GM12874 (cell line): ENCODE measurements around the gene XPC.

ENCODE experiments used
- CTCF ChIP-seq: IDR thresholded peaks from 2 replicates; pipeline ENCODE4 v1.5.1; 2011; ENCODE audit warnings: low read depth, mild to moderate bottlenecking, control low read depth, low read length, moderate library complexity; ENCODE audit not compliant: insufficient read depth

Gene XPC

GRCh38 chr3:14125193-14126016 lies 53.0 kb downstream of the XPC start:
- TF ChIP-seq CTCF, result no peak

GRCh38 chr3:14124615-14125192 lies 53.7 kb downstream of the XPC start, which contains the start of the genes CHCHD4 and TMEM43:
TSS of gene CHCHD4 (minus strand) at chr3:14124870. CDS start at chr3:14124676, 194 bp downstream.
TSS of gene TMEM43 (plus strand) at chr3:14125052. CDS start at chr3:14125194, 142 bp downstream.
- no peak for TF ChIP-seq CTCF

GRCh38 chr3:14124223-14124614 lies 54.2 kb downstream of the XPC start:
- no peak for TF ChIP-seq CTCF

- no peak for TF ChIP-seq CTCF
Observed at GRCh38 chr3:14123308-14124222, 54.8 kb downstream of the XPC start.

- TF ChIP-seq CTCF, result no peak
Observed at GRCh38 chr3:14122301-14122700, 56.1 kb downstream of the XPC start.

GRCh38 chr3:14121859-14122258 lies 56.5 kb downstream of the XPC start:
- no peak for TF ChIP-seq CTCF
